A549 (cell line): ENCODE data around the gene TOGARAM2.

ENCODE experiments used
- CHD2 ChIP-seq: fragments of 150-350 bp; IDR thresholded peaks from 2 replicates; pipeline ENCODE4 v1.6.1; 2014; ENCODE audit warnings: low read length; ENCODE audit not compliant: partially characterized antibody
- CTCF ChIP-seq: fragments of >200 bp; sonication (Bioruptor Twin); formaldehyde crosslinking; IDR thresholded peaks from 3 replicates; pipeline ENCODE4 v1.5.1; 2016
- ESRRA ChIP-seq: fragments of 150-350 bp; IDR thresholded peaks from 2 replicates; pipeline ENCODE4 v1.6.1; 2014; ENCODE audit warnings: mild to moderate bottlenecking, low read length, borderline replicate concordance
- KDM5A ChIP-seq: fragments of 200-600 bp; sonication (generic); IDR thresholded peaks from 2 replicates; pipeline ENCODE4 v1.6.1; 2016; ENCODE audit warnings: antibody characterized with exemption, mild to moderate bottlenecking
- MYC ChIP-seq: IDR thresholded peaks from 2 replicates; pipeline ENCODE4 v1.6.1; 2012; ENCODE audit warnings: mild to moderate bottlenecking, inconsistent platforms, low read length, improper control_type of control experiment, borderline replicate concordance
- PBX3 ChIP-seq: IDR thresholded peaks from 2 replicates; pipeline ENCODE4 v1.6.1; 2012
- POLR2A ChIP-seq: IDR thresholded peaks from 2 replicates; pipeline ENCODE4 v1.6.1; 2012; ENCODE audit warnings: mild to moderate bottlenecking, low read length
- RFX5 ChIP-seq: fragments of 450-650 bp; IDR thresholded peaks from 2 replicates; pipeline ENCODE4 v1.7.1; 2014; ENCODE audit warnings: antibody characterized with exemption, mild to moderate bottlenecking, moderate library complexity
- SREBF2 ChIP-seq: fragments of 450-650 bp; IDR thresholded peaks from 2 replicates; pipeline ENCODE4 v1.6.1; 2014; ENCODE audit warnings: mild to moderate bottlenecking, moderate library complexity
- TF ChIP-seq, protein P1 (sequence below): fragments of 150-350 bp; IDR thresholded peaks from 2 replicates; pipeline ENCODE4 v1.6.1; 2014; ENCODE audit warnings: low read depth, mild to moderate bottlenecking, low read length

DNA sequence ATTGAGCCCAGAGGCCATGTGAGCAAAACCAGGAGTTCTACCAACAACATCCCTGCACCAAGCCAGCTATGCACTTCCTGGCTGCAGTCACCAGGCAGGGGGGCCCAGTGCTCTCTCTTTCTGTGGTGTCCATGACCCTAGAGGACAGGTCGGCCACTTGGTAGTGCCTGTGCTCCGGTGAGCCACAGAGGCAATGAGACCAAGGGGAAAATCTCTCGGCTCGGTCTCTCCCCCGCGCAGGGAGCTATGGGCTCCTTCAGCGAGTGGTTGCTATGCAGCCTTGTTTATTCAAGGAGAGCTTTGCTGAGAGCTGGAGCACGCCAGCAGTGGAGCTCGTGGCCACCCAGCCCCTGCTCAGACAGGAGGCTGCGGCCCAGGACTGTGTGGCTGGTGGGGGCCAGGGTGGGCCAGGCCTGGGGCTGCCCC is at the start of gene TOGARAM2:
- TF ChIP-seq CTCF: no peak
- no peak for TF ChIP-seq ESRRA
- TF ChIP-seq PBX3: no peak
- no peak for TF ChIP-seq CHD2
- no peak for TF ChIP-seq SREBF2
- no peak for TF ChIP-seq RFX5
- TF ChIP-seq, protein P1, sequence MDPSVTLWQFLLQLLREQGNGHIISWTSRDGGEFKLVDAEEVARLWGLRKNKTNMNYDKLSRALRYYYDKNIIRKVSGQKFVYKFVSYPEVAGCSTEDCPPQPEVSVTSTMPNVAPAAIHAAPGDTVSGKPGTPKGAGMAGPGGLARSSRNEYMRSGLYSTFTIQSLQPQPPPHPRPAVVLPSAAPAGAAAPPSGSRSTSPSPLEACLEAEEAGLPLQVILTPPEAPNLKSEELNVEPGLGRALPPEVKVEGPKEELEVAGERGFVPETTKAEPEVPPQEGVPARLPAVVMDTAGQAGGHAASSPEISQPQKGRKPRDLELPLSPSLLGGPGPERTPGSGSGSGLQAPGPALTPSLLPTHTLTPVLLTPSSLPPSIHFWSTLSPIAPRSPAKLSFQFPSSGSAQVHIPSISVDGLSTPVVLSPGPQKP: no peak
- no peak for TF ChIP-seq MYC
- TF ChIP-seq POLR2A: no peak
- no peak for TF ChIP-seq KDM5A
